ENCODE results near the gene FAM222B. TPM values are rescaled to one million over a fixed set of nuclear protein-coding genes. Genes with fewer than 3 reads are reported as not detected.
"Not testable (repeated sequence)": the region's sequence is repeated elsewhere in the genome, so short reads cannot be mapped to it uniquely, and the experiment has no call there.

Gene FAM222B, protein sequence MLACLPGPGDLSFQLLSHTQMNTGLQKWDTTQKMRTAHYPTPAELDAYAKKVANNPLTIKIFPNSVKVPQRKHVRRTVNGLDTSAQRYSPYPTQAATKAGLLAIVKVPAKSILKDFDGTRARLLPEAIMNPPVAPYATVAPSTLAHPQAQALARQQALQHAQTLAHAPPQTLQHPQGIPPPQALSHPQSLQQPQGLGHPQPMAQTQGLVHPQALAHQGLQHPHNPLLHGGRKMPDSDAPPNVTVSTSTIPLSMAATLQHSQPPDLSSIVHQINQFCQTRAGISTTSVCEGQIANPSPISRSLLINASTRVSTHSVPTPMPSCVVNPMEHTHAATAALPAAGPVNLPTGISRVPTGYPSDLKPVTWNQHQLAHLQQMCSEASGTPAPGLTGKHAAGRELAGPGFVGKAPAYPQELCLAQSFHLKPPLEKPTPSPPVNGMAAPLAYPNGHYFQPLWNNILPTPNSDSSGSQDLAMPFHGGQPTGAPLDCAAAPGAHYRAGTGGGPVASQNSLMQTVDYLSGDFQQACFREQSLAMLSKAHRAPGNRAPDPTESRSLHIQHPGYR
- polyA plus RNA-seq (ENCODE audit: insufficient read length) = 13.2 TPM

DNA sequence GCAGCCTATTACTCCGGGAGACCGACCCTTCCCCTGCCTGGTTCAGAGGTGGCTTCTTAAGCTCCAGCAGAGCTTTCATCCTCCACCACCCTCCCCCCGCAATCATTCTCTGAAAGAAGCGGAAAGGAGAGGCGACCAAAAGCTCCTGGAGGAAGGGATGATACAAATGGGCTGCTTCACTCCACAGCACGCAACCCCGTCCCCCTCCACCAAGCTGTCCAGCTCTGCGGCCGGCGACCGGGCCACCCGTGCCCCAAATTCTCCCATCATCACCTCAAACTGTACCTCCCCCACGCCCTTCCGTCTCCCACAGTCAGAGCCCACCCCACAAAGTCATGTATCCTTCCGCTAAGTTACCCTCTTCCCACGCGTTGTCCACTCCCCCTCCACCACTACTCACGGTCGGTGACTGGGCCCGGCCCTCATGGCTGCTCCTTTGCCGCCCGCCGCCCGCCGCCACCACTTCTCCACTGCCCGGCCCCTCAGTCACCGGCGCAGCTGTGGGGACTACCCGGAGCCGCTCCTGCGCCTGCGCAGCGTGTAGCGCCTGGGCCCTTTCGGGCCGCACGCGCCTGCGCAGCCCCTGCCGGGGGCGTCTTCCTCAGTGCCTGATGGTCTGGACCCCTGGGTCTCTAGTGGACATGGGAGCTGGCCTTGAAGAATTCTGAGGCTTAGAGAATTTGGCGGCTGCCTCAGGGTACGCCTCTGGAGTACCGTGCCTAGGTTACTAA is at the start of gene FAM222B:
Gene FAM222B (minus strand): TSS at position 509 of the 731 bp plus-strand sequence. CDS start 76,123 bp downstream, outside the sequence.
- DNase-seq (ENCODE audit: low read depth) = peak; percentile 47

DNA sequence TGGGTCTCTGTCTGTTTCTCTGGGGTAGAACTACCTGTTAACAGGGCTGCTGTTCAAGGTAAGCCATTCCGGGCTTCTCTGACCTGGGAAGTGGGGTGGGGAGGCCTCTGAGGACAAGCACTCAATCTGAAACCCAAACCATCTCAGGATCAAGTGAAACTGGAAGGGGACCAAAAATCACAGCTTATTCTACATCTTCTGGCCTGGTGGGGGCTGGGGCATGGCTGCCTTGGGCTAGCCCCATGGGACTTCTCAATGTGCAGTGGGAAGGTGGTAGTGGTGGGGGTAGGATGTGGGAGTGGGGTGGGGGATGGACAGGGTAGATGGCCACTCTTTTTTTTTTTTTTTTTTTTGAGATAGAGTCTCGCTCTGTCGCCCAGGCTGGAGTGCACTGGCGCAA is 49.4 kb upstream of the FAM222B start:
- no peak for DNase-seq (ENCODE audit: low read depth)

DNA sequence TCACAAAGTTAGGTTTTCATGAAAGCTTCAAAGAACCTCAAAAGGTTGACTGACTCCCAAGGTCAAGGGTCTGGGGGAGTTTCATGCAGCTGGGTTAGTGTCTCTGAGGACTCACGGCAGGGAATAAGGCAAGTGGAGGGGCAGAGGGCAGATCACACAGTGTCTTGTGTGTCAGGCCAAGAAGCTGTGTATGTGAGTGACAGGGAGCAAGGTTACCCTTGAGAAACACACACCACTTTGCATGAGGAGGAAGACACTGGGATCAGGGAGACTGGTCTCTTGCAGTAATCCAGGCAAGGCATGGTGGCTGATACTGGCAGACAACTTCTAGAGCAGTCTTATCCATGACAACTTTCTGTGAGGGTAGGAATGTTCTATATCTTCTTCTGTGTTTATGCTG is 48.6 kb upstream of the FAM222B start:
- DNase-seq (ENCODE audit: low read depth) = no peak

DNA sequence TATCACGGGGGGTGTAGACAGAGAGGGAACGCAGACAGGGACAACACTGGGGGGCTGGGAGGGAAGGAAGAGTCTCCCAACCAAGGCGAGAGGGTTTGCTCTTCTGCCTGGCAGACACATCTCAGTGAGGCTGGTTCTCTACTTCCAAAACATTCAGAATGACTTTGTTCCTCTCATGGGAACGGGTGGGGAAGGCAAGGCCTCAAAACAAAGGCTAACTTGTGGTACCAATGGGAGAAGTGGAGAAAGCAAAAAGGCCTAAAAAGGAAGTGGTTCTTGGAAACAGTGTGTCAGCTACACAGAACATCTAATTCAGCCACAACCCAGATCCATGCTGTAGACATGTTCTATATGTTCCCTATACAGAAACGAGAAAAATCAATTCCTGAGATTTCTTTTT is 47.4 kb upstream of the FAM222B start:
- no peak for DNase-seq (ENCODE audit: low read depth)

DNA sequence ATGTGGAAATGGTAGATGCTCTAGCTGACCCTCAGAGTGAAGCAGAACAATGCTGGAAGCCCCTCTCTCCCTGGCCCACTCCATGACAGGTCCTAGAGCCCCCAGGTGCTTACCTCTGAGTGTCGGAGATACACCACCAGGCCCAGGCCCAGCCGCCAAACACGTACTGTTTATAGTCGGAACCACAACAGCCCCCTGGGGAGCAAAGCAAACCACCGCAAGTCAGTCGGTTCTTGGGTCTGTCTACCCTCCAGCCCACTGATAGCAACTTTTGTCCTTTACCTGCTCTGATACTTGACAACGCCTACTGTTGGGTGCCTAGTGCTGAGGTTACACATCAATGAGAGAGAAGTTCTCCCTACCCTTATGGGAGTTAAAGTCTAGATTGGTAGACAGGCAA is 46.2 kb upstream of the FAM222B start:
- DNase-seq (ENCODE audit: low read depth) = no peak

DNA sequence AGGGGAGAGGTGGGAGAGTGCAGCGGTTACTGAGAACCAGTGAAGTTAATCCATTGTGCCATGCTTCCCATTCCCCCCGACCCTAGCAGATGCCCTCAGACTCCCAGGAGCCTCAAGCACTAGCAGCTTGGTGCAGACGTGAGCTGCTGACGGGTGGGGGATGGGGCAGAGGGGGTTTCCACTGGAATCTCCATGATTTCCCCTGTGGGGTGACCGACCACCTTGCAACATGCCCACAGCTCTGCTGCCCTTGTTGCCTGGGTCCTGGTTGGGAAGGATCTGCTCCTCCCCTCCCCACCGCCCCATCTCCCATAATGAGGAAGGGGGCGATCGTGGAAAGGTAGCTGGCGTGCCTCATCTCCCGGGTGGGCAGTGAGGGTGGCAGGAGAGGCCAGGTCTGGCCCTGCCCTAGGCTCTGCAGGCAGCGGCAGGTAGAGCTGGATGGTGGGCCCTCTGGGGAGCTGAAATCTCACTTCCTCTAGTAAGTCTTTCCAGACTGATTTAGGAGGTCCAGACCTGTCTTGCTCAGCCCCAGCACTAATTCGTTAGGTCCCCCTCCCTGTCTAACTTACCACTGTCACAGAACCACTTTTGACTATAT is 45.4 kb upstream of the FAM222B start:
- DNase-seq (ENCODE audit: low read depth) = no peak

DNA sequence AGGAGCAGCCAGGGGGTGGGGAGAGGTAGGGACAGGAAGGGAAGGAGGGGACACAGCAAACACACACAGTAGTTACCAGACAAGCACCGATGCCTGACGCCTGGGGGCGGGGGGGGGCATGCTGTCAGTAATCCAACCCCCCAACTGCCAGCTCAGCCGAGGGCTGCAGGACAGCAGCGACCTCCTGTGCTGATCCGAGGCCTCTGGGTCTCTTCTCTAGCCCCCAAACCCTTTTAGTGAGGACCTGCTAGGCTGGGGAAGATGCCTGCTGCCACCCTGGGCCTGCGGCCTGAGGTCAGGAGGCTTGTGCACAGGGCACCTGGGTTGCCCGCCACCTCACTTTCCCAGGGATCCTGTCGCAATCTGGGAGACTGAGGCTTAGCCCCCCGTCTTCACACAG is 43.4 kb upstream of the FAM222B start:
- no peak for DNase-seq (ENCODE audit: low read depth)

DNA sequence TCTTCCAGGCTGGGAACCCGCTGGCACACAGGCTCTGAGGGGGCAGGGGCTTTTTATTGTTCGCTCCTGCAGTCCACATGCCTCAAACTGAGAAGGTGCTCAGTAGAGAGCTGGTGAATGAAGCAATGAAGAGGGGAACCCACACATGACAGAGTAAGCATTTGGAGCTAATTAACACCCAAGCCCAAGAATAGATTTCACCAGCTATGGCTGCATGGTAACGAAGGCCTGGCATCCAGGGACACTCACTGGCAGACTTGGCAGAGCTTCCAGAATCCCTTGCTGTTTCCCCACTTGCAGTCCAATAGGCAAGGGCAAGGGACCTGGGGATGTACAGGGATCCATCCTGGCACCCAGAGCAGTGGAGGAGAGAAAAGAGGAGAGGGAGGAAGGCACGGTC is 42.8 kb upstream of the FAM222B start:
- no peak for DNase-seq (ENCODE audit: low read depth)

DNA sequence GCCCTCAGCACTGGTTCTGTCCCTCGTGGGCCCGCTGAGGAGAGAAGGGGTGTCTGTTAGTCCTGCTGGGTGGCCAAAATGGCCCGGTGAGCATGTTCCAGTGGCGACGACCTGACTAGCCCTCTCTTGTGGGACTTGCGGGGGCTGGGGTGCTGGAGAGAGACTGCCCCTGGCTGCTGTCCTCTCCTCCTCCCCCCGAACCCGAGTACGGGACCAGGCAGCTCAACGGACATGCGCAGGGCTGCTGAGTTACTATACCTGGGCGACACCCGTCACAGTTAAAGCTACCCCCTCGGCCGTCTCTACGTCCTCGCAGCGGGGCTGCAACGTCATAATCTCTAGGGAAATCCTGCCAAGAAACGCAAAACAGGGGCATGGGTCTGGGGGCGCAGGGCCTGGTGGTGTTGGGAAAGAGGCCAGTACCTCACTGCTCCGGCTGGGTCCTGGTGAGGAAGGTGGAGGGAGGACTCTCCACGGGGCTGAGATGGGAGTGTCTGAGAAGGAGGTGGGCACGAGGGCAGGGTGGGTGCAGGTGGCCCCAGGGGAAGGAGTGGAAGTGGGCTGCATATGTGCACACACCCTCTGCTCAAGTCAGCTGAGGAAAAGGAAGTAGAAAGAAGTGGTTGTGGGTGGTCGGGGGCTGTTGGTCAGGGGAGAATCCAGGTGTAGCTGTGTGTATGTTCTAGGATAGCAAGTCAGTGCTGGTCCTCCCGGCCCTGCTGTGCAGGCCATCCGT is 41.5 kb upstream of the FAM222B start:
- DNase-seq (ENCODE audit: low read depth) = no peak

DNA sequence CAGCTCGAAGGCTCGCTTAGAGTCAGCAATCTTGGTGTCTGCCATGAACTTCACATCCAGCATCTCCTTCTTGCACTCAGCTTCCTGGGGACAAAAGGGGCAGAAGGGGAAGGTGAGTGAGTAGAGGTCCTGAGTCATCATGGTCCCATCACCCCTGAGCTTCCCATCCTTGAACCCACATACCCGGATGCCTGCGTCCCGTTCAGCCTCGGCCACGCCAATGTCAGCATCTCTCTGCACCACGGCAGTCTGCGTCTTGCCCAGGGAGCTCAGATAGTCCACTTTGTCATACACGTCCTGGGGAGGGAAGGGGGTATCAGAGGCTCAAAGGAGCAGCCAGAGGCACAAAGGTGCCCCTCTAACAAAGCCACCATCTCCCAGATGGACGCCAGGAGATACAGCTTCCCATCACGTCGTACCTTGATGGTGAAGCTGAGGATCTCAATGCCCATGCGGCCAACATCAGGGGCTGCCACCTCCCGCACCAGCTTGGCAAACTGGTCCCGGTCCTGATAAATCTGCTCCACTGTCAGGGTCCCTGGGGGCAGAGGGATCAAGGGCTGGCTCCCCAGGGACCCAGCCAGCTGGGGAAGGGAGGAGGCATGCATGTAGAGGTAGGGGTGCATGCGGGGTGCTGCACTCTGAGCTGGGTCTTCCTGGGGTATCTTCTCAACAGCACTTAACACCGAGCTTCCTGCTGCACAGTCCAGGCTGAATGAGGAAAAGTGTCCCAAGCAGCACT is 39.7 kb upstream of the FAM222B start:
- no peak for DNase-seq (ENCODE audit: low read depth)

DNA sequence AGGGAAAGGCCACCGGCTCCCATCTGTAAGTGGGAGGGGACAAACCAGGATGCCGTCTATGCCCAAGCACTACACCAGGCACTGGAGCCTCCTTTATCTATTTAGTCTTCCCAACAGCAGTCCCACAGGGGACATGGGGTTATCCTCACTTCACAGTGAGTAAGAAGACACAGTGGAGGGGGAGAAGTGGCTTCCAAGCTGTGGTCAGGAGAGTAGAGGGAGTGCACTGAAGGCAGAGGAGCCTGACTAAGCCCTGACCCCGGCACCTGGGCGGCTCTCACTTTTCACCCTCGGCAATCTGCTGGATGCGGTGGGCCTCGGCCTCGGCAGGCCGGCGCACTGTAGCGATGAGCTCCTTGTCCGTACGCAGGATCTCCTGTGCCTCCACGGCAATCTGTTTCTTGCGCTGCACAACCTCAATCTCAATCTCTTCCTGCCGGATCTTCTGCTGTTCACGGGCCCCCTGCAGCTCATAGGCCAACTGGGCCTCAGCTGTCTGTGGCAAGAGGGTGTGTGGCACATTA is 39.0 kb upstream of the FAM222B start:
- no peak for DNase-seq (ENCODE audit: low read depth)

DNA sequence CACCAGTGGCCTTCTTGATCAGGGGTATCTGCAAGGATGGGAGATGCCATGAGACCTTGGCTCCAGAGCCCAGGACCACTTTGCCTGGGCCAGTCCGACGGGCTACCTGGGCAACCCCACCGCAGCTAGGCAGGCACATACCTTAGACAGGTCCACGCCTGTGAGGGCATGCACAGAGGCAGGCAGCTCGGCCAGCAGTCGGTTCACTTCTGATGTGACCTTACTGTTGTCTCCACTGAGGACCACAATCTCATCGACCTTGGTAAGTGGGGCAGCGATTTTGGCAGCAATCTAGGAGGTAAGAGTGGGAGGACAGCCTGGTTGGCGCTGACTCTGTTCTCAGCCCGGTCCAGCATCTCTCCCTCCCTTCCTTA is 38.0 kb upstream of the FAM222B start:
- DNase-seq (ENCODE audit: low read depth) = no peak

DNA sequence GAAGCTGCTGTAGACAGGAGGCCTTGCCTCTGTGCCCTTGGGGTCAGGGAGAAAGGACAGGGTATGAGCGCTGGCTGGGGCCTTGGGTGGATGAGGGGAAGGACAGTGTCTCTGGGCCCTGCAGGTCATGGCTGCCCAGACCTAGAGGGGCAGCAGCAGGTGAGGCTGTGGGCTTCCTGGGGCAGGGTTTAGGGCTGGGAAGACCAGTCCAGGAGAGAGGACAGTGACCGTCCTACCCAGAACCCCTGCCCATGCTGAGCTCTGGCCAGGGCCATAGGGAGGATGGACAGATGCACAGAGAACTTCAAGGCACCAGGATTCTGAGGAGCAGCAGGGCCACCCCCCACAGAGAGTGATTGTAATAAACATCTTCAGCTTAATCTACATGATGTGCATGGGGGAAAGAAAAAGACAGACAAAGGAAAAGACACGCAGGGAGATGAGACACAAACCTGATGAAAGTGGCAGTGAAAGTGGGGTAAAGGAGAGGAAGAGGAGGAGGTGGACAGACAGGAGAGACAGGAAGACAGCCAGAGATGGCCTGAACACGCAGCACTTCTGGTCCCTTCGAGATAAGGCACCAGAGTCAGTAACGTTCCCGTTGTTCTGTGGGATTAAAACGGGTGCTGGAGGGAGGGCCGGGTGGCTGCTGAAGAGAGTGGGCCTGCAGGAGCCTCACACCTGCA is 37.4 kb upstream of the FAM222B start:
- DNase-seq (ENCODE audit: low read depth) = no peak

DNA sequence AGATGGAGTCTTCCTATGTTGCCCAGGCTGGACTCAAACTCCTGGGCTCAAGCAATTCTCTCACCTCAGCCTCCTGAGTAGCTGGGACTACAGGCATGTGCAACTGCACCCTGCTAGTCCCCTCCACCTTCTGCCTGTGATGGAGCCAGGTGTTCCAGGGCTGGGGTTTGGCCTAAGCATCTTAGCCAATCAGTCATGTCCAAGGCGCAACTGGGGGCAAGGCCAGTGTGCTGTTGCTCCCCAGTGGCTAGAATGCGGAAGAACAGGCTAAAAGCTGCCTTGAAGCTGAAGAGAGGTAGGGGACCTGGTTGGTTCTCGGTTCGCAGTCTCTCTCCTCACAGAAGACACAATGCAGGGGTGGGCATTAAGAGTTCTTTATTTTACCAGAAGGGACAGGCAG is 36.4 kb upstream of the FAM222B start:
- no peak for DNase-seq (ENCODE audit: low read depth)

DNA sequence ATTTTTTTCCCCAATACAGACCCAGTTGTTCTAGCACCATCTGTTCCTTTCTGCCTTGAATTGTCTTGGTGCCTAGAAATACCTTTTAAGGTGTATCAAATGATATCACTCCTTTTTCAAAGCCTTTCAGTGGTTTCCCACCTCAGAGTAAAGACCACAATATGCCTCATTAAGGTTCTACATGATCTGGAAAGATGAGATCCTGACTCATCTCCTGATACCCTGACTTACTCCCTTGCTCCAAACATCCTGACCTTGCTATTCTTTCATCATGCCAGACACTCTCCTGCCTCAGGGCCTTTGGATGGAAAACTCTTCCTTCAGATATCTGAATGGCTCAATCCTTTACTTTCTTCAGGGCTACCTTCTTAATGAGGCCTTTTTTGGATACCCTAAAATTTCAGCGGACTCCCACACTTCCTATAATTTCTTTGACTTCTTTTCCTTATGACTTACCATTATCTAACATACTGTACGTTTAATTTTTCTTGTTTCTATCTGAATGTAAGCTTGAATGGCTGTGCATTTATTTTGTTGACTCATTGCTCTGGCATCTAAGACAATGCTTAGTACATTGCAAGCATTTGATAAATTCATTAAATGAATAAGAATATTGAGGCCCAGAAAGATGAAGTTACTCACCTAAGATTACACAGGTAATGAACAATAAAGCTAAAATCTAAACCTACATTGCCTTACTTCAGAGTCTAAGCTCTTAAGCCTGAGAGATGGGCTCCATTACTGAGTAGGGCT is 35.7 kb upstream of the FAM222B start:
- no peak for DNase-seq (ENCODE audit: low read depth)

DNA sequence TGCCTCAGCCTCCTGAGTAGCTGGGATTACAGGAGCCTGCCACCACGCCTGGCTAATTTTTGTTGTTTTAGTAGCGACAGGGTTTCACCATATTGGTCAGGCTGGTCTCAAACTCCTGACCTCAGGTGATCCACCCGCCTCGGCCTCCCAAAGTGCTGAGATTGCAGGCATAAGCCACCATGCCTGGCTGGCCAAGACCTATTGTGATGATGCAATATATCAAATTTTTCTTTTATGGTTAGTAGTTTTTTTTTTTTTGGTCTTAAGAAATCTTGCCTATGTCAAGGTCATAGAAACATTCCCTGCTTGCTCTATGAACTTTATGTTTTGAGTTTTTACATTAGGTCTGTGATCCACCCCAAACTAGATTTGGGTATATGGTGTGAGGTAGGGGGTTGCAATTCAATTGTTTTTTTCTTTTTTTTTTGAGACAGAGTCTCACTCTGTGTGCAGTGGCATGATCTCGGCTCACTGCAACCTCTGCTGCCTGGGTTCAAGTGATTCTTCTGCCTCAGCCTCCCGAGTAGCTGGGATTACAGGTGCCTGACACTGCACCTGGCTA is 34.6 kb upstream of the FAM222B start:
- DNase-seq (ENCODE audit: low read depth) = not testable (repeated sequence)

DNA sequence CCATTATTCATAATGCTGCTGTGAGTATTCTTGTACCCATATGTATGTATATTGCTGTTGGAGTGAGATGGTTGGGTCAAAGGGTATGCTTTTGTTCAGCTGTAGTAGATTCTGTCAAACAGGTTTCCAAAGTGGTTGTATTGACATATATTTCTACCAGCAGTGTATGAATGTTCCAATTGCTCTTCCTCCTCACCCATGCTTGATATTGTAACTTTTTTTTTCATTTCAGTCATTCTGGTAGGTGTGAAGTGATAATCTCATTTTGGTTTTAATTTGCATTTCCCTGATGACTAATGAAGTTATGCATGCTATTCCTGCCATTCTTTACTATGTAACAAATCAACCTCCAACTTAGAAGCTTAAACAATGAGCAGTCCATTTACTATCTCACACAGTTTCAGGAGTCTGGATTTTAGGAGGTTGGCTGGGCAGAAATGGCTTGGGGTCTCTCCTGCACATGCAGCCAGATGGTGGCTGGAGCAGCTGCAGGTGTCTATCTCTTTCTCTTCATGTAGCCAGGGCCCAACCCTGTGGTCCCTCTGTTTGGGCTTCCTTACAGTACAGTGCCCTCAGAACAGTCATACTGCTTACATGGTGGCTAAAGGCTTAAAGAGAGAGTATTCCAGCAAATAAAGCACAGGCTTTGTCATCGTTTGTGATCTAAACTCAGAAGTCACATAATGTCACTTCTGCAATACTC is 33.4 kb upstream of the FAM222B start:
- DNase-seq (ENCODE audit: low read depth) = no peak

DNA sequence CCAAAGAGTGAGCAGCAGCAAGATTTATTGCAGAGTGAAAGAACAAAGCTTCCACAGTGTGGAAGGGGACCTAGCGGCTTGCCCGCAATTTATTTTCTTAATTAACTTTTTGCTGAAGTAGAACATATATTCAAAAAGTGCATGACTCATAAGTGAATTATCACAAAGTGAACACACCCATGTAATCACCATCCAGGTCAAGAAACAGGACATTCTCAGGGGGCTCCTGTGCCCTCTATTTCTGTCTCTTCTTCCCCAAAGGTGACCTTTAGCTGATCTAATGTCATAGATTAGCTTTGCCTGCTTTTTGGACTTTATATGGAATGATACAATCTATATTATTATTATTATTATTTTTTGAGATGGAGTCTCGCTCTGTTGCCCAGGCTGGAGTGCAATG is 32.2 kb upstream of the FAM222B start:
- no peak for DNase-seq (ENCODE audit: low read depth)
